ENCODE data around the gene TRIM31. TPM values are rescaled to one million over a fixed set of nuclear protein-coding genes. Genes with fewer than 3 reads are reported as not detected.
"Not testable (repeated sequence)": the region's sequence is repeated elsewhere in the genome, so short reads cannot be mapped to it uniquely, and the experiment has no call there.

The TRIM31 gene
- total RNA-seq, 4 donors from 2014 or later = not detected

DNA sequence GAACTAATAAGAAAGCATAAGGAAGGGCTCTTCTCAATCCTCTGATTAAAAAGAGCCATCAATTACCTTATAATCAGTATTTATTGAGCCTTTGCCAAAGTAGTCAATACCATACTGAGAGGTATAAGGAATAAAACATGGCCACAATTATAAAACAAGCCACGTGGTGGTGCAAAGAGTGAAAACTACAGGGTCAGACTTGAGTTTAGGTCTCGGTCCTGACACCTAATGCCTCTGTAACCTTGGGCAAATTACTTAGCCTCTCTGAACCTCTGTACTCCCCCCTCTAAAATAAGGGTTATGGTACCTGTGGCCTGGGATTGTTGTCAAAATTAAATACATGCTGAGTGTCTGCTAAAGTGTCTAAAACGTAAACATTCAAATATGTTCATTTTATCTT lies 36.3 kb upstream of the TRIM31 start:
- WGBS, 2 donors = 52 to 62% methylated on average over 3 of the region's 3 CpGs
- Histone ChIP-seq H3K36me3 (no peaks in the 10 kb centered on the region), H3K4me3 (no peak overlapping the region), H3K9me3 (no peaks in the 10 kb centered on the region), H3K27ac (no peak overlapping the region), H3K4me1 (no peaks in the 10 kb centered on the region), H3K27me3 (peaks cover 0 to 26% of the 10 kb centered on the region in 2 donors)
- TF ChIP-seq, protein P1, sequence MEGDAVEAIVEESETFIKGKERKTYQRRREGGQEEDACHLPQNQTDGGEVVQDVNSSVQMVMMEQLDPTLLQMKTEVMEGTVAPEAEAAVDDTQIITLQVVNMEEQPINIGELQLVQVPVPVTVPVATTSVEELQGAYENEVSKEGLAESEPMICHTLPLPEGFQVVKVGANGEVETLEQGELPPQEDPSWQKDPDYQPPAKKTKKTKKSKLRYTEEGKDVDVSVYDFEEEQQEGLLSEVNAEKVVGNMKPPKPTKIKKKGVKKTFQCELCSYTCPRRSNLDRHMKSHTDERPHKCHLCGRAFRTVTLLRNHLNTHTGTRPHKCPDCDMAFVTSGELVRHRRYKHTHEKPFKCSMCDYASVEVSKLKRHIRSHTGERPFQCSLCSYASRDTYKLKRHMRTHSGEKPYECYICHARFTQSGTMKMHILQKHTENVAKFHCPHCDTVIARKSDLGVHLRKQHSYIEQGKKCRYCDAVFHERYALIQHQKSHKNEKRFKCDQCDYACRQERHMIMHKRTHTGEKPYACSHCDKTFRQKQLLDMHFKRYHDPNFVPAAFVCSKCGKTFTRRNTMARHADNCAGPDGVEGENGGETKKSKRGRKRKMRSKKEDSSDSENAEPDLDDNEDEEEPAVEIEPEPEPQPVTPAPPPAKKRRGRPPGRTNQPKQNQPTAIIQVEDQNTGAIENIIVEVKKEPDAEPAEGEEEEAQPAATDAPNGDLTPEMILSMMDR (IDR thresholded peaks at IDR 0.05) = no peak
- DNase-seq (ENCODE audit: low spot score in 2 of 2) = no peak

DNA sequence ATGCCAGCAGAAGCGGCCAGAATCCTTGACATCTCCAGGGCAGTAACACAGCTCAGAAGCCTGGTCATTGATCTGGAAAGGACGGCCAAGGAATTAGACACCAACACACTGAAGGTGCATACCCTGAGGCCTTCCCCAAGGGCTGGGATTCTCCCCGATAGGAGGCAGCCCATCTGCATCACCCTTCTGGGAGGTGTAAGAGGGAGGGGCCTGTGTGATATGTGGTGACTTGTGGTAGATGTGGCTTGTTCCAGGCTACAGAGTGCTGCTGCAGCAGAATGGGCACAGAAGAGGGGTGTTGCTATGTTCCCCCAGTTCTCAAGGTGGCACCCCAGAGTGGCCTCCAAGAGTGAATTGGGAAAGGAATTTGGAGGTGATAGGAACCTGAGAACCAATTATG lies 34.2 kb upstream of the TRIM31 start:
- no peak for TF ChIP-seq POLR2A (IDR thresholded peaks at IDR 0.05)
- no peak for TF ChIP-seq EP300 (IDR thresholded peaks at IDR 0.05)
- Histone ChIP-seq H3K36me3 (no peaks in the 10 kb centered on the region), H3K9me3 (no peaks in the 10 kb centered on the region), H3K4me3 (no peak overlapping the region), H3K27me3 (peaks cover 0 to 30% of the 10 kb centered on the region in 2 donors), H3K27ac (no peak overlapping the region), H3K4me1 (no peaks in the 10 kb centered on the region)
- 79 to 89% methylated on average over 3 of the region's 3 CpGs for WGBS, 2 donors
- DNase-seq (ENCODE audit: low spot score in 2 of 2) = no peak

DNA sequence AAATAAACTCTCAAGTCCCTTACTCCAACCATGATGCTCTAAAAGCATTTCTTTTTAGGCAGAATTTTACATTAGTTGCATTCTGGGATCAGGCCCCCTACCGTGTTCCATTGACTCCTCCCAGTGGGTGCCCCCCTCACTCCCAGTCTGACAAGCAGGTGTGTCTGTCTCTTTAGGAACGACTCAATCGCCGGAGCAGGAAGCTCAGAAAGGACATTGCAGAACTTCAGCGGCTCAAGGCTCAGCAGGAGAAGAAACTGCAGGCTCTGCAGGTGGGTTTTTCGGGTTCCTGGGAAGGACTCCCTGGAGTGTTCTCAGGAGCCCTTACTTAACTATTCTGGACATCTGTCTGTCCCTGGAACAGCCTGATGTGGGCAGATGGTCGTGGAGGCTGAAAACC lies 32.9 kb upstream of the TRIM31 start:
- H3K27me3 ChIP-seq = peaks cover 0 to 28% of the 10 kb centered on the region in 2 donors

DNA sequence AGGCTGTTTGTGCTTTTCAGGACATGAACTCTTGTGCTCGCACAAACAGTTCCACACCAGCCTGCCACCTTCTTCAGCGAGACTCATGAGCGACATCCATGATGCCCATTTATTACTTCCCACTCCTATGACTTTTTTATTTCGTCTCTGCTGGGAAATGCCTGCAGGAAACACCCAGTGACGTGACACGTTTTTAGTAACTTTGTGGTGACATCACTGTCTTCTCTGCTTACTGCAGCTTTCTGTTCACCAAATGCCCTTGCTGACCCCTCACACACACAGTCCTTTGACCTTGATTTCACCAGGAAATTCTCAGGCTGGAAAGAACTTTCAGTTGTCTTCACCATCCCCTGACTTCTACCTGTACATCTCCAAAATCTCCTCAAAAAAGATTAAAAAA lies 31.9 kb upstream of the TRIM31 start:
- H3K4me1 ChIP-seq = no peaks in the 10 kb centered on the region
- peaks cover 0 to 29% of the 10 kb centered on the region in 2 donors for H3K27me3 ChIP-seq
- no peak for DNase-seq (ENCODE audit: low spot score in 2 of 2)
- TF ChIP-seq EP300 (IDR thresholded peaks at IDR 0.05) = no peak
- no peaks in the 10 kb centered on the region for H3K9me3 ChIP-seq
- H3K27ac ChIP-seq = no peak overlapping the region
- H3K4me3 ChIP-seq = no peak overlapping the region
- WGBS, 2 donors = 51 to 52% methylated on average over 6 of the region's 6 CpGs
- no peaks in the 10 kb centered on the region for H3K36me3 ChIP-seq

More for the DNA sequence above, 32.9 kb upstream of the TRIM31 start:
- WGBS, 2 donors = 47 to 62% methylated on average over 7 of the region's 7 CpGs
- Histone ChIP-seq H3K27ac (no peak overlapping the region), H3K36me3 (no peaks in the 10 kb centered on the region), H3K4me3 (no peak overlapping the region), H3K9me3 (no peaks in the 10 kb centered on the region), H3K4me1 (no peaks in the 10 kb centered on the region)
- DNase-seq (ENCODE audit: low spot score in 2 of 2) = no peak
- TF ChIP-seq, protein P1 (IDR thresholded peaks at IDR 0.05) = no peak
- TF ChIP-seq EP300 (IDR thresholded peaks at IDR 0.05) (no peak), POLR2A (IDR thresholded peaks at IDR 0.05) (no peak)

DNA sequence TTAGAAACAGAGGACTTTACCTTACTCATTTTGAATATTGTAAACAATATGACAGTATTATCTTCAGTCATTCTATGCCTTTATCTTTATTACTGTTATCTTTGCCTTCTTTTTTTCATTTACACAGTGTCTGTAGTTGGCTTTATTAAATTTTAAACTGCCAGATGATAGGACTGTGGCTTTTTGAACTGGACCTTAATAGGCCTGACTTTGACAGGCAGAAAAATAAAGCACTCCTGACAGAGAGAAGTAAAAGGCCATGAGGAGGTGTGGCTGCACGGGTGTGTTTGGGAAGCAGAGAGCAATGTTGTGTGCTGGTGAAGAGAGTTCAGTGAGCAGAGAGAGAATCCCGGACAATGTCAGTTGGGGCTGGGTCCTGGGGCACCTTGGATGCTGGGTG lies 30.9 kb upstream of the TRIM31 start:
- TF ChIP-seq, protein P1 (IDR thresholded peaks at IDR 0.05) = no peak
- TF ChIP-seq EP300 (IDR thresholded peaks at IDR 0.05) (no peak), POLR2A (IDR thresholded peaks at IDR 0.05) (no peak)
- DNase-seq (ENCODE audit: low spot score in 2 of 2) = no peak
- 61 to 68% methylated on average over 2 of the region's 2 CpGs for WGBS, 2 donors
- H3K27ac ChIP-seq = no peak overlapping the region
- H3K27me3 ChIP-seq = peaks cover 0 to 36% of the 10 kb centered on the region in 2 donors
- no peaks in the 10 kb centered on the region for H3K36me3 ChIP-seq
- H3K9me3 ChIP-seq = no peaks in the 10 kb centered on the region
- H3K4me1 ChIP-seq = no peaks in the 10 kb centered on the region
- H3K4me3 ChIP-seq = no peak overlapping the region

DNA sequence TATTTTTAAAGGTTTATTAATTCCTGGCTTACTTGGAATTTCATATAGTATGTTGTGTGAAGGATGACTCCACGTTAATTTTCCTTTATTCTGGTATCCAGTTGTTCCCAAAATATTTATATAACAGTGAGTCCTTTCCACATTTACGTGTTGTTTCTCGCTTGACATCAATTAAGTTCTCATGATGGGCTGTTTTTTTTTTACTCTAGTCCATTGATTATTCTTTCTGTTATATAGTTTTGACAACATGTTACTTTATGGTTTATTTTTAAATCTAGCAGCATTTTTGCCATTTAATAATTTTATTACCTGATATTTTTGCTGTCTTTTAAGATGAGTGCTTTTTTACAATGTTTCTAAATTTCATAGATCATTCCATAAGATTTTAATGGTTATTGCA lies 29.8 kb upstream of the TRIM31 start:
- H3K4me1 ChIP-seq = no peaks in the 10 kb centered on the region
- TF ChIP-seq, protein P1 (IDR thresholded peaks at IDR 0.05) = no peak
- TF ChIP-seq EP300 (IDR thresholded peaks at IDR 0.05) (no peak), POLR2A (IDR thresholded peaks at IDR 0.05) (no peak)
- H3K27ac ChIP-seq = no peak overlapping the region
- no peaks in the 10 kb centered on the region for H3K36me3 ChIP-seq
- no peaks in the 10 kb centered on the region for H3K9me3 ChIP-seq
- no peak overlapping the region for H3K4me3 ChIP-seq
- DNase-seq (ENCODE audit: low spot score in 2 of 2) = no peak
- 78 to 79% methylated on average over 3 of the region's 3 CpGs for WGBS, 2 donors
- peaks cover 0 to 40% of the 10 kb centered on the region in 2 donors for H3K27me3 ChIP-seq

DNA sequence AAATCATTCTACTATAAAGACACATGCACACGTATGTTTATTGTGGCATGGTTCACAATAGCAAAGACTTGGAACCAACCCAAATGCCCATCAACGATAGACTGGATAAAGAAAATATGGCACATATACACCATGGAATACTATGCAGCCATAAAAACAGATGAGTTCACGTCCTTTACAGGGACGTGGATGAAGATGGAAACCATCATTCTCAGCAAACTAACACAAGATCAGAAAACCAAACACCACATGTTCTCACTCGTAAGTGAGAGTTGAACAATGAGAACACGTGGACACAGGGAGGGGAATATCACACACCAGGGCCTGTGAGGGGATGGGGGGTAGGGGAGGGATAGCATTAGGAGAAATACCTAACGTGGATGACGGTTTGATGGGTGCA lies 27.4 kb upstream of the TRIM31 start:
- not testable (repeated sequence) for H3K36me3 ChIP-seq; H3K4me3 ChIP-seq; H3K4me1 ChIP-seq; H3K9me3 ChIP-seq; H3K27ac ChIP-seq; DNase-seq (ENCODE audit: low spot score in 2 of 2)
- H3K27me3 ChIP-seq = peaks cover 0 to 34% of the 10 kb centered on the region in 2 donors
- WGBS, 2 donors = 85 to 86% methylated on average over 8 of the region's 8 CpGs

Data from tibial nerve (tissue), 4 donors.